ENCODE results near the gene ARMC9. TPM values are rescaled to one million over a fixed set of nuclear protein-coding genes. Genes with fewer than 3 reads are reported as not detected.
A peak's percentile ranks its signal among the peaks of the same experiment; 100 is the strongest.

The ARMC9 gene
- total RNA-seq, 4 donors from 2014 or later, result 6.5 to 11.5 (median 9.3) TPM

DNA sequence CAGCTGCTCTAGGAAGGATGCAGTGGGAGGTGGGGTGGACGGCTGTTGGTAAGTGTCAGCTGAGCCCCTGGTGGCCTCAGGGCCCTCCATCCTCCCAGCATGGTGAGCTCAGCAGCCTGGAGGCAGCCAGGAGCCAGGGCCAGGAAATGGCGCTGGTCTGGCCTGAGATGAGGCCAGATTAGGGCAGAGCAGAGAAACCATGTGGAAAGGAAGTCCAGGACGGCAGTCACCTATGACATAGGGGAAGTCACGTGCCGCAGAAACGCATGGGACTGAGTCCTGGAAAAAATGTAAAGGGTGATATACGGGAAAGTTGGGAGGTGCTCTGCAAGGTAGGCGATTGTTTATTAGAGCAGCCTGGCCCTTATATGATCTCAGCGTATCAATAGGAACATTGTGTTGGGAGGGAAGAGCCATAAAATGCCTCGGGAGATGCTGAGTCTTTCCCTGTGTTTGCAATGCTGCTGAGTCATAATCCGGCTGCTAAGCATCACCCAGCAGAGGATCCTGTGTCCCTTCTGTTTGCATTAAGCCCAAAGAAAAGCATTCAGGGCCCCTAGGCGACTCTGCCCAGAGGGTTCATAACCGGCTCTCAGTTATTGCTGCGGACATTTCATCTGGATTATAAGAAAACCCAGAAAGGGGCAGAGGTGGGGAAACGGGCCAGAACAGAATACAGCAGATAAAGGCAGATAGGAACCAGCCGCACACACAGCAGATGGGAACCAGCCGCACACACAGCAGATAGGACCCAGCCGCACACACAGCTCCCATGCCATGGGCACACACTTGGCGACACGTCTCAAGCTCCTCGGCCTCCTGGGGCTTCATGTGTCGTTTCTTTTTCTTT lies 166.8 kb downstream of the ARMC9 start:
- WGBS, result 56% methylated on average over 22 of the region's 22 CpGs
- peak overlapping the region; percentile 70 for H3K27ac ChIP-seq
- TF ChIP-seq EP300 (IDR thresholded peaks at IDR 0.05), result no peak
- no peak for TF ChIP-seq POLR2A (IDR thresholded peaks at IDR 0.05)
- TF ChIP-seq CTCF (IDR thresholded peaks at IDR 0.05), result no peak
- no peak for TF ChIP-seq POLR2AphosphoS5 (IDR thresholded peaks at IDR 0.05)
- peaks cover 11% of the 10 kb centered on the region for H3K4me1 ChIP-seq
- H3K27me3 ChIP-seq, result no peaks in the 10 kb centered on the region
- no peaks in the 10 kb centered on the region for H3K9me3 ChIP-seq
- DNase-seq (ENCODE audit: low spot score in 2 of 2), result no peak
- peaks cover 4% of the 10 kb centered on the region for H3K36me3 ChIP-seq
- no peak overlapping the region for H3K4me3 ChIP-seq

GRCh38 chr2:231367178-231367577 lies 168.7 kb downstream of the ARMC9 start:
- TF ChIP-seq EP300 (IDR thresholded peaks at IDR 0.05) (no peak), POLR2AphosphoS5 (IDR thresholded peaks at IDR 0.05) (no peak), CTCF (IDR thresholded peaks at IDR 0.05) (no peak), POLR2A (IDR thresholded peaks at IDR 0.05) (no peak)
- Histone ChIP-seq H3K27me3 (no peaks in the 10 kb centered on the region), H3K9me3 (no peaks in the 10 kb centered on the region), H3K36me3 (no peaks in the 10 kb centered on the region), H3K27ac (no peak overlapping the region), H3K4me3 (no peak overlapping the region), H3K4me1 (peaks cover 11% of the 10 kb centered on the region)
- 96% methylated on average over 6 of the region's 8 CpGs for WGBS
- no peak for DNase-seq (ENCODE audit: low spot score in 2 of 2)

GRCh38 chr2:231369580-231370428 lies 171.4 kb downstream of the ARMC9 start:
- DNase-seq (ENCODE audit: low spot score in 2 of 2), result no peak
- no peak for TF ChIP-seq CTCF (IDR thresholded peaks at IDR 0.05)
- TF ChIP-seq POLR2A (IDR thresholded peaks at IDR 0.05), result no peak
- TF ChIP-seq EP300 (IDR thresholded peaks at IDR 0.05), result no peak
- TF ChIP-seq POLR2AphosphoS5 (IDR thresholded peaks at IDR 0.05), result no peak
- Histone ChIP-seq H3K27ac (no peak overlapping the region), H3K4me3 (no peak overlapping the region), H3K27me3 (no peaks in the 10 kb centered on the region), H3K36me3 (no peaks in the 10 kb centered on the region), H3K9me3 (no peaks in the 10 kb centered on the region), H3K4me1 (peaks cover 9% of the 10 kb centered on the region)
- 88% methylated on average over 15 of the region's 23 CpGs for WGBS

- H3K27ac ChIP-seq, result no peak overlapping the region
- no peak overlapping the region for H3K4me3 ChIP-seq
- no peaks in the 10 kb centered on the region for H3K36me3 ChIP-seq
- H3K4me1 ChIP-seq, result peaks cover 3% of the 10 kb centered on the region
- 93% methylated on average over 4 of the region's 6 CpGs for WGBS
- H3K27me3 ChIP-seq, result no peaks in the 10 kb centered on the region
- H3K9me3 ChIP-seq, result no peaks in the 10 kb centered on the region
- no peak for DNase-seq (ENCODE audit: low spot score in 2 of 2)
- TF ChIP-seq EP300 (IDR thresholded peaks at IDR 0.05), result no peak
- no peak for TF ChIP-seq POLR2AphosphoS5 (IDR thresholded peaks at IDR 0.05)
- no peak for TF ChIP-seq POLR2A (IDR thresholded peaks at IDR 0.05)
- no peak for TF ChIP-seq CTCF (IDR thresholded peaks at IDR 0.05)
Observed at GRCh38 chr2:231370429-231370748, 172.0 kb downstream of the ARMC9 start.

Data from suprapubic skin (tissue), 4 donors.